GM13977 (cell line): ENCODE data around the gene RNF222.

Source experiments
- DNase-seq: peaks from one replicate; pipeline ENCODE4 v3.0.0; 2012; ENCODE audit warnings: low spot score
- in situ Hi-C: fragments of 300-500 bp; cut with MboI; formaldehyde crosslinking; loops from one replicate; pipeline ENCODE4 v1.12.0; 2022; ENCODE audit warnings: low sequenced_read_pairs, low pct_unique_long_range_greater_than_20kb, mixed read lengths, inconsistent platforms; ENCODE audit not compliant: unreplicated experiment
- TF ChIP-seq, protein P1 (sequence below): IDR thresholded peaks from 2 replicates; pipeline ENCODE4 v1.5.1; 2012; ENCODE audit warnings: mild to moderate bottlenecking, control low read depth; ENCODE audit not compliant: insufficient read depth; ENCODE audit errors: extremely low read depth, missing control alignments

Gene RNF222

GRCh38 chr17:8426094-8426720 is 28.6 kb upstream of the RNF222 start:
- TF ChIP-seq, protein P1, sequence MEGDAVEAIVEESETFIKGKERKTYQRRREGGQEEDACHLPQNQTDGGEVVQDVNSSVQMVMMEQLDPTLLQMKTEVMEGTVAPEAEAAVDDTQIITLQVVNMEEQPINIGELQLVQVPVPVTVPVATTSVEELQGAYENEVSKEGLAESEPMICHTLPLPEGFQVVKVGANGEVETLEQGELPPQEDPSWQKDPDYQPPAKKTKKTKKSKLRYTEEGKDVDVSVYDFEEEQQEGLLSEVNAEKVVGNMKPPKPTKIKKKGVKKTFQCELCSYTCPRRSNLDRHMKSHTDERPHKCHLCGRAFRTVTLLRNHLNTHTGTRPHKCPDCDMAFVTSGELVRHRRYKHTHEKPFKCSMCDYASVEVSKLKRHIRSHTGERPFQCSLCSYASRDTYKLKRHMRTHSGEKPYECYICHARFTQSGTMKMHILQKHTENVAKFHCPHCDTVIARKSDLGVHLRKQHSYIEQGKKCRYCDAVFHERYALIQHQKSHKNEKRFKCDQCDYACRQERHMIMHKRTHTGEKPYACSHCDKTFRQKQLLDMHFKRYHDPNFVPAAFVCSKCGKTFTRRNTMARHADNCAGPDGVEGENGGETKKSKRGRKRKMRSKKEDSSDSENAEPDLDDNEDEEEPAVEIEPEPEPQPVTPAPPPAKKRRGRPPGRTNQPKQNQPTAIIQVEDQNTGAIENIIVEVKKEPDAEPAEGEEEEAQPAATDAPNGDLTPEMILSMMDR: no peak
- in situ Hi-C loops: no loop called here
- no peak for DNase-seq

DNA sequence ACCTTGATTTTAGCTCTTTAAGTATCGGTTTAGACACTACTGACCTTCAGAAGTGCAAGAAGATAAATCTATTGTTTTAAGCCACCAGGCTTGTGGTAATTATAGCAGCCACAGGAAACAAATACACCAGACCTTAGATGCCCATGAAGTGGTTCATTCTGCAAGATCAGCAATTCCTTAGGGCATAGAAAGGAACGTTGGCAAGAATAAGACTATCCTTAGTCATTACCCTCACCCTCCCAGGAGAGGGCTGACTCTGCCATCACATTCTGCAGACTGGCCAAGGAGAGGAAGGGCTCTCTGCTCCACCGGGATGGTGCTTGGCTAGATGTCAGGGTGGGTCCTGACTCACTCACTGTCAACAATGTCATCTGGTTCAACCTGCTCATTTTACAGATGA is 23.9 kb upstream of the RNF222 start:
- in situ Hi-C loops: loop anchor here (25.0 kb wide), 2 partner anchors 341 to 566 kb away; partner anchors contain the start of gene SPDYE4
- TF ChIP-seq, protein P1: no peak
- DNase-seq: no peak

DNA sequence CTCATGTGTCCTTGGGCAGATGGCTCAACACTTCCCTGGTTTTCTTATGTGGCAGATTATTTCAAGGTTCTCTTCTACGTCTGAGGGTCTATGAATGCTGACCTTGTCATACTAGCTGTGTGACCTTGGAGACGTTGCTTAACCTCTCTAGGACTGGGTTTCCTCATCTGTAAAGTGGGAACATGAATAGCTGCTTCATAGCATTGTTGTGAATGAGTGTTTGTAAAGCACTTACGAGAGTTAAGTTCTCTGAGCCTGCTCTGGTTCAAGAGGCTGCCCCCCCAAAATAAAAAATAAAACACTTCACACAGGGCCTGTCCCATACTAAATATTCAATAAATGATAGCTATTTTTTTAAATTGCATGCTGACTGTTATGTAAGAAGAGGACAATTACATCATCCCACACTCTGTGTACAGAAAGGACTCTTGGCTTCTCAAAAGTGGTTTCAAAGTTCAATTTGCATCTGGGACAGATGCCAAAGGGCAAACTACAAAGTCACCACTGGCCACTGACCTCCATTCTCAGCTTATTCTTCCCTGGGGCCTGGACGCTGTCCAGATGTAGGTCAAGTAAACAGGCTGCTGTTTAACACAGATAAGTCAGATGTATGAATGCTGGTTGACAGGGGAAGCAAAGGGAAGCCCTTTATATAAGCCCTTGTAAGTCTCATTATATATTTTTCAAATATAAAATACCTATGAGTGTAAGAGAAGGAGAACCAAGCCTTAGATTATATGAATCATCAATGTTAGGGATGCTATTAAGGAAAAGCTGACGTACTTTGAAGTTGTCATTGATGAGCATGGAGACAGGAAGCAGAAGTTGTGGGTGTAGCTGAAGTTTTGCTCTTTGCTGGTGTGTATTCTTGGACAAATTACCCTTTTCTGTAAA is 22.7 kb upstream of the RNF222 start:
- in situ Hi-C loops: loop anchor here (25.0 kb wide), 2 partner anchors 342 to 567 kb away; partner anchors contain the start of gene SPDYE4
- TF ChIP-seq, protein P1: no peak
- no peak for DNase-seq

DNA sequence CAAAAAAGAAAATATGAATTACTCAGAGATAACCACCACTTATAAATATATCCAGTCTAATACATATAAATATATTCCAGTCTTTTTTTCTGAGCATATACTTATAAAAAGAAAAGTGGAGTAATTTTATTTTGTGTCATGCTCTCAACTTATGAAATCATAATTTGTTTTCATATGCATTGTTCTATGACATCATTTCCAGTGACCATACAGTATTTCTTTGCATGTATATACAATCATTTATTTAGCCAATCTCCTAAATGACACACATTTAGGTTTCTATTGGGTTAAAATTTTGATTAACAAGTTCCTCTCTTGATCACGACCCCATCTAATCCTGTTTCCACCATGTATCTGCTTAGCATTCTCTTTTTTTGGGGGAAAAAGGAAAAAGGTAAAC is 21.7 kb upstream of the RNF222 start:
- in situ Hi-C loops: loop anchor here (25.0 kb wide), 2 partner anchors 343 to 568 kb away; partner anchors contain the start of gene SPDYE4
- TF ChIP-seq, protein P1: no peak
- no peak for DNase-seq

GRCh38 chr17:8418471-8418870 is 20.8 kb upstream of the RNF222 start:
- in situ Hi-C loops: loop anchor here (25.0 kb wide), 2 partner anchors 344 to 569 kb away; partner anchors contain the start of gene SPDYE4
- no peak for DNase-seq
- TF ChIP-seq, protein P1: no peak

GRCh38 chr17:8417806-8418205 is 20.2 kb upstream of the RNF222 start:
- in situ Hi-C loops: loop anchor here (25.0 kb wide), 2 partner anchors 344 to 569 kb away; partner anchors contain the start of gene SPDYE4
- DNase-seq: no peak
- TF ChIP-seq, protein P1: no peak
